GM03348 (cell line): ENCODE measurements around the gene SEC22B.
"Not testable (repeated sequence)": the region's sequence is repeated elsewhere in the genome, so short reads cannot be mapped to it uniquely, and the experiment has no call there.

Source experiments
- DNase-seq: peaks from one replicate; pipeline ENCODE4 v3.0.0; 2012; ENCODE audit warnings: low spot score

SEC22B gene

GRCh38 chr1:120116094-120116493, 60.2 kb downstream of the SEC22B start:
- not testable (repeated sequence) for DNase-seq

- not testable (repeated sequence) for DNase-seq
Observed at GRCh38 chr1:120113134-120113533, 63.2 kb downstream of the SEC22B start.

- DNase-seq, result not testable (repeated sequence)
Observed at GRCh38 chr1:120112212-120112611, 64.1 kb downstream of the SEC22B start.

GRCh38 chr1:120111771-120112170, 64.5 kb downstream of the SEC22B start:
- not testable (repeated sequence) for DNase-seq

- not testable (repeated sequence) for DNase-seq
Observed at GRCh38 chr1:120111008-120111407, 65.3 kb downstream of the SEC22B start.

- DNase-seq, result not testable (repeated sequence)
Observed at GRCh38 chr1:120109656-120110055, 66.7 kb downstream of the SEC22B start.

- not testable (repeated sequence) for DNase-seq
Observed at GRCh38 chr1:120109180-120109579, 67.1 kb downstream of the SEC22B start.

GRCh38 chr1:120105288-120105687, 71.0 kb downstream of the SEC22B start:
- not testable (repeated sequence) for DNase-seq

GRCh38 chr1:120103768-120104167, 72.6 kb downstream of the SEC22B start:
- DNase-seq, result not testable (repeated sequence)

GRCh38 chr1:120101593-120101992, 74.7 kb downstream of the SEC22B start:
- DNase-seq, result not testable (repeated sequence)
